GM12878 (cell line): ENCODE measurements around the gene FANK1. TPM values are rescaled to one million over a fixed set of nuclear protein-coding genes. Genes with fewer than 3 reads are reported as not detected.
"Not testable (repeated sequence)": the region's sequence is repeated elsewhere in the genome, so short reads cannot be mapped to it uniquely, and the experiment has no call there.

Source experiments
- ATAC-seq: fragments of 200-7000 bp; cut with Tn5 transposase; 3 replicates; pipeline ENCODE4 v1.9.1; 2020; ENCODE audit warnings: mild to moderate bottlenecking, moderate library complexity
- BruUV-seq: library from RNA; stranded (reverse); fragments of 400-500 nt; replicated peaks from 2 replicates; lab custom pipeline; 2021; lab: Mats Ljungman, UMichigan
- CTCF ChIA-PET: fragments of 300-600 bp; sonication (Branson Sonifier 250); formaldehyde crosslinking; extraction: SDS; loops from one replicate; lab custom pipeline; 2021; ENCODE audit warnings: inconsistent platforms; lab: Yijun Ruan, JAX
- POLR2A ChIA-PET: fragments of 350-600 bp; formaldehyde crosslinking; extraction: SDS; loops from one replicate; lab custom pipeline; 2021; ENCODE audit warnings: inconsistent platforms; lab: Charles Lee
- RAD21 ChIA-PET: fragments of 300-600 bp; sonication (Branson Sonifier 250); formaldehyde crosslinking; loops from one replicate; lab custom pipeline; 2023; ENCODE audit warnings: antibody characterized with exemption; ENCODE audit not compliant: unreplicated experiment; lab: Charles Lee
- SMC1A ChIA-PET: fragments of 300-600 bp; sonication (Branson Sonifier 250); formaldehyde crosslinking; loops from one replicate; lab custom pipeline; 2023; ENCODE audit not compliant: unreplicated experiment, uncharacterized antibody; lab: Charles Lee
- DNase-seq: peaks from one replicate; pipeline ENCODE4 v3.0.0-alpha.2; 2011; ENCODE audit warnings: low read depth, low spot score
- FAIRE-seq: peaks from 3 replicates; lab custom pipeline; 2011; peaks lifted over from hg19 to GRCh38; lab: Jason Lieb, UNC
- H2AFZ ChIP-seq: 2 replicates; pipeline ENCODE4 v1.6.0; 2011; ENCODE audit warnings: low read depth, low read length, control low read depth; ENCODE audit not compliant: control insufficient read depth
- H3K27ac ChIP-seq: 2 replicates; pipeline ENCODE4 v1.5.1; 2011; ENCODE audit warnings: control low read depth; ENCODE audit not compliant: control insufficient read depth, insufficient read depth
- H3K27me3 ChIP-seq, 2 experiments: replicated peaks in 1 of 2; 2 replicates each; pipeline versions ENCODE4 v1.6.0 to v1.6.1; 2011; ENCODE audit warnings: low read length in 1 of 2; ENCODE audit not compliant: control insufficient read depth in 2 of 2, insufficient read depth in 2 of 2
- H3K36me3 ChIP-seq, 2 experiments: 2 replicates each; pipeline ENCODE4 v1.5.1; 2011; ENCODE audit warnings: low read length in 1 of 2; ENCODE audit not compliant: control insufficient read depth in 2 of 2, insufficient read depth in 2 of 2
- H3K4me1 ChIP-seq: 2 replicates; pipeline ENCODE4 v1.6.1; 2011; ENCODE audit warnings: mild to moderate bottlenecking, low read length, moderate library complexity, mixed read lengths; ENCODE audit not compliant: control insufficient read depth, insufficient read depth
- H3K4me2 ChIP-seq: 2 replicates; pipeline ENCODE4 v1.6.0; 2011; ENCODE audit warnings: control low read depth; ENCODE audit not compliant: control insufficient read depth, insufficient read depth
- H3K4me3 ChIP-seq: fragments of 200-600 bp; sonication (generic); 2 replicates; pipeline ENCODE4 v1.5.1; 2016
- H3K79me2 ChIP-seq: 2 replicates; pipeline ENCODE4 v1.6.0; 2011; ENCODE audit warnings: low read length; ENCODE audit not compliant: control insufficient read depth, insufficient read depth
- H3K9ac ChIP-seq: 2 replicates; pipeline ENCODE4 v1.8.0; 2011; ENCODE audit warnings: low read length, control low read depth, mixed read lengths; ENCODE audit not compliant: control insufficient read depth, insufficient read depth
- H3K9me3 ChIP-seq: replicated peaks from 3 replicates; pipeline ENCODE4 v1.5.1; 2011; ENCODE audit warnings: mild to moderate bottlenecking, low read length; ENCODE audit not compliant: control insufficient read depth, insufficient read depth
- H4K20me1 ChIP-seq: 2 replicates; pipeline ENCODE4 v1.6.0; 2011; ENCODE audit not compliant: control insufficient read depth, insufficient read depth
- NFYB ChIP-seq: IDR thresholded peaks from 2 replicates; pipeline ENCODE4 v1.6.1; 2011; ENCODE audit warnings: low read depth, mild to moderate bottlenecking, low read length, improper control_type of control experiment, moderate library complexity; ENCODE audit not compliant: insufficient read depth
- WGBS: methylation state at CpG from one replicate; pipeline ENCODE4 v1.1.6; 2016; ENCODE audit warnings: low lambda C conversion rate; ENCODE audit not compliant: insufficient replicate concordance, insufficient coverage; ENCODE audit errors: missing lambda C conversion rate; 5-methylcytosine and 5-hydroxymethylcytosine counted together
- in situ Hi-C: fragments of 300-500 bp; cut with MboI; formaldehyde crosslinking; loops from 9 replicates; pipeline ENCODE4 v1.14.3; 2018; ENCODE audit warnings: mixed read lengths
- intact Hi-C: fragments of 100-400 bp; cut with micrococcal nuclease; formaldehyde crosslinking; loops from one replicate; pipeline ENCODE4 v1.14.2; 2022; ENCODE audit not compliant: unreplicated experiment
- polyA plus RNA-seq, 11 experiments: library from polyadenylated mRNA; depleted of rRNA in 4 of 11; unstranded in 6 of 11; stranded (reverse) in 5 of 11; fragments of >200 nt; fragmentation: Nextera tagmentation in 4 of 11; fragmentation: Illumina TruSeq in 1 of 11; extraction: Ambion mirVana in 4 of 11; extraction: Trizol in 1 of 11; gene quantifications; 1 replicate in 1 of 11; 2 replicates in 10 of 11; pipeline versions ENCODE4 v1.2.1 to v1.2.3, GENCODE V29; 2011 to 2016; ENCODE audit warnings: inconsistent platforms in 2 of 11, missing spikeins in 2 of 11, low read depth in 1 of 11
- total RNA-seq, 4 experiments: library from RNA; depleted of rRNA in 3 of 4; stranded (reverse); fragments of >200 nt in 3 of 4; fragmentation: Illumina TruSeq in 1 of 4; extraction: Trizol in 1 of 4; gene quantifications; 2 replicates each; pipeline versions ENCODE4 v1.2.1 to v1.2.3, GENCODE V29; 2013 to 2021
- TF ChIP-seq, protein P1 (sequence below): fragments of 450-650 bp; formaldehyde crosslinking; IDR thresholded peaks from 2 replicates; pipeline ENCODE4 v1.5.0; 2022; ENCODE audit warnings: mild to moderate bottlenecking, missing genetic modification characterization

Gene FANK1
- total and polyA plus RNA-seq, 10 of the 15 experiments (the other 5 are each of a cell fraction or from before 2014, with no cell fraction given), result 0.07 to 0.16 (median 0.13) TPM; not detected in 6

GRCh38 chr10:125967533-125967932, 71.2 kb downstream of the FANK1 start (continued):
- TF ChIP-seq, protein P1, sequence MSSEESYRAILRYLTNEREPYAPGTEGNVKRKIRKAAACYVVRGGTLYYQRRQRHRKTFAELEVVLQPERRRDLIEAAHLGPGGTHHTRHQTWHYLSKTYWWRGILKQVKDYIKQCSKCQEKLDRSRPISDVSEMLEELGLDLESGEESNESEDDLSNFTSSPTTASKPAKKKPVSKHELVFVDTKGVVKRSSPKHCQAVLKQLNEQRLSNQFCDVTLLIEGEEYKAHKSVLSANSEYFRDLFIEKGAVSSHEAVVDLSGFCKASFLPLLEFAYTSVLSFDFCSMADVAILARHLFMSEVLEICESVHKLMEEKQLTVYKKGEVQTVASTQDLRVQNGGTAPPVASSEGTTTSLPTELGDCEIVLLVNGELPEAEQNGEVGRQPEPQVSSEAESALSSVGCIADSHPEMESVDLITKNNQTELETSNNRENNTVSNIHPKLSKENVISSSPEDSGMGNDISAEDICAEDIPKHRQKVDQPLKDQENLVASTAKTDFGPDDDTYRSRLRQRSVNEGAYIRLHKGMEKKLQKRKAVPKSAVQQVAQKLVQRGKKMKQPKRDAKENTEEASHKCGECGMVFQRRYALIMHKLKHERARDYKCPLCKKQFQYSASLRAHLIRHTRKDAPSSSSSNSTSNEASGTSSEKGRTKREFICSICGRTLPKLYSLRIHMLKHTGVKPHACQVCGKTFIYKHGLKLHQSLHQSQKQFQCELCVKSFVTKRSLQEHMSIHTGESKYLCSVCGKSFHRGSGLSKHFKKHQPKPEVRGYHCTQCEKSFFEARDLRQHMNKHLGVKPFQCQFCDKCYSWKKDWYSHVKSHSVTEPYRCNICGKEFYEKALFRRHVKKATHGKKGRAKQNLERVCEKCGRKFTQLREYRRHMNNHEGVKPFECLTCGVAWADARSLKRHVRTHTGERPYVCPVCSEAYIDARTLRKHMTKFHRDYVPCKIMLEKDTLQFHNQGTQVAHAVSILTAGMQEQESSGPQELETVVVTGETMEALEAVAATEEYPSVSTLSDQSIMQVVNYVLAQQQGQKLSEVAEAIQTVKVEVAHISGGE (CRISPR knock-in tag), result no peak
- TF ChIP-seq NFYB, result no peak

DNA sequence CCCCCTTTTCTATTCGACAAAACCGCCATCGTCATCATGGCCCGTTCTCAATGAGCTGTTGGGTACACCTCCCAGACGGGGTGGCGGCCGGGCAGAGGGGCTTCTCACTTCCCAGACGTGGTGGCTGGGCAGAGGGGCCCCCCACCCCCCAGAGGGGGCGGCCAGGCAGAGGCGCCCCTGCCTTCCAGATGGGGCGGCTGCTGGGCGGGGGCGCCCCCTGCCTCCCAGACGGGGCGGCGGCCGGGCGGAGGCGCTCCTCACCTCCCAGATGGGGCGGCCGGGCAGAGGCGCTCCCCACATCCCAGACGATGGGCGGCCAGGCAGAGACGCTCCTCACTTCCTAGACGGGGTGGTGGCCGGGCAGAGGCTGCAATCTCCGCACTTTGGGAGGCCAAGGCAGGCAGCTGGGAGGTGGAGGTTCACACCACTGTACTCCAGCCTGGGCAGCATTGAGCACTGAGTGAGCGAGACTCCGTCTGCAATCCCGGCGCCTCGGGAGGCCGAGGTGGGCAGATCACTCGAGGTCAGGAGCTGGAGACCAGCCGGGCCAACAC, 73.8 kb downstream of the FANK1 start:
- SMC1A ChIA-PET, result interaction anchor here (0.6 kb wide), 1 partner anchor 187 kb away, joined by 3 read pairs; no protein-coding TSS in a partner anchor
- H3K27ac ChIP-seq, H3K4me1 ChIP-seq, in situ Hi-C loops, POLR2A ChIA-PET, H3K4me2 ChIP-seq, H3K36me3 ChIP-seq, H3K4me3 ChIP-seq, H3K27me3 ChIP-seq, DNase-seq, CTCF ChIA-PET, H4K20me1 ChIP-seq, BruUV-seq, H3K79me2 ChIP-seq, H3K9ac ChIP-seq, RAD21 ChIA-PET, H3K9me3 ChIP-seq, ATAC-seq, H2AFZ ChIP-seq, FAIRE-seq: not testable (repeated sequence)
- WGBS, result 62% methylated on average over 29 of the region's 36 CpGs
- intact Hi-C loops, result loop anchor here (10.0 kb wide), 1 partner anchor 105 kb away; no protein-coding TSS in a partner anchor
